OCI-LY1 (cell line): ENCODE data around the gene CHRM5.
"Not testable (repeated sequence)": the region's sequence is repeated elsewhere in the genome, so short reads cannot be mapped to it uniquely, and the experiment has no call there.

Source experiments
- H2AFZ ChIP-seq: fragments of 200-600 bp; sonication (generic), shearing (Covaris generic); 2 replicates; pipeline ENCODE4 v1.6.0; 2014; ENCODE audit warnings: antibody characterized with exemption, mild to moderate bottlenecking, low read length
- H3F3A ChIP-seq: fragments of 200-600 bp; sonication (generic), shearing (Covaris generic); 2 replicates; pipeline ENCODE4 v1.6.0; 2014; ENCODE audit warnings: mild to moderate bottlenecking, antibody characterized with exemption, low read length, moderate library complexity; ENCODE audit not compliant: insufficient read depth
- H3K27ac ChIP-seq: fragments of 200-600 bp; sonication (generic); 2 replicates; pipeline ENCODE4 v1.5.1; 2014; ENCODE audit warnings: low read length, mixed run types, mild to moderate bottlenecking, low read depth; ENCODE audit not compliant: poor library complexity, severe bottlenecking
- H3K27me3 ChIP-seq: fragments of 200-600 bp; sonication (generic); 2 replicates; pipeline ENCODE4 v1.6.0; 2014; ENCODE audit warnings: antibody characterized with exemption, mild to moderate bottlenecking, low read length, moderate library complexity; ENCODE audit not compliant: insufficient read depth
- H3K36me3 ChIP-seq: fragments of 200-600 bp; sonication (generic); 2 replicates; pipeline ENCODE4 v1.6.1; 2014; ENCODE audit warnings: mild to moderate bottlenecking, antibody characterized with exemption, low read length, moderate library complexity, mixed read lengths; ENCODE audit not compliant: insufficient read depth
- H3K4me1 ChIP-seq: fragments of 200-600 bp; sonication (generic); 2 replicates; pipeline ENCODE4 v1.5.1; 2014; ENCODE audit warnings: mild to moderate bottlenecking, low read length, moderate library complexity; ENCODE audit not compliant: insufficient read depth, severe bottlenecking
- H3K4me2 ChIP-seq: fragments of 200-600 bp; sonication (generic), shearing (Covaris generic); 2 replicates; pipeline ENCODE4 v1.6.1; 2014; ENCODE audit warnings: low read length
- H3K4me3 ChIP-seq: fragments of 200-600 bp; sonication (generic); 2 replicates; pipeline ENCODE4 v1.5.1; 2014; ENCODE audit warnings: low read length, low read depth, mild to moderate bottlenecking, mixed read lengths; ENCODE audit not compliant: poor library complexity, severe bottlenecking
- H3K79me2 ChIP-seq: fragments of 200-600 bp; shearing (Covaris generic); 2 replicates; pipeline ENCODE4 v1.6.1; 2016; ENCODE audit warnings: mixed run types, low read length, mixed read lengths; ENCODE audit not compliant: insufficient read depth
- H3K9ac ChIP-seq: fragments of 200-600 bp; sonication (generic), shearing (Covaris generic); 2 replicates; pipeline ENCODE4 v1.6.1; 2014; ENCODE audit warnings: mild to moderate bottlenecking, low read length, mixed read lengths
- H3K9me2 ChIP-seq: fragments of 200-600 bp; sonication (generic), shearing (Covaris generic); 2 replicates; pipeline ENCODE4 v1.6.1; 2014; ENCODE audit warnings: low read depth, mild to moderate bottlenecking, low read length, mixed read lengths
- H3K9me3 ChIP-seq: fragments of 200-600 bp; shearing (Covaris generic); 2 replicates; pipeline ENCODE4 v1.6.1; 2014; ENCODE audit warnings: low read length, mixed read lengths
- H4K20me1 ChIP-seq: fragments of 200-600 bp; sonication (generic), shearing (Covaris generic); 2 replicates; pipeline ENCODE4 v1.6.0; 2016; ENCODE audit warnings: mild to moderate bottlenecking, low read length; ENCODE audit not compliant: insufficient read depth
- CTCF ChIP-seq: fragments of 200-600 bp; sonication (generic), shearing (Covaris generic); IDR thresholded peaks from 2 replicates; pipeline ENCODE4 v1.5.1; 2017; ENCODE audit warnings: mild to moderate bottlenecking, antibody characterized with exemption, low read length, moderate library complexity, mixed read lengths
- EZH2 ChIP-seq: fragments of 200-600 bp; sonication (generic), shearing (Covaris generic); IDR thresholded peaks from 2 replicates; pipeline ENCODE4 v1.8.0; 2017; ENCODE audit warnings: borderline replicate concordance, mixed run types, mild to moderate bottlenecking, antibody characterized with exemption, low read length, moderate library complexity, mixed read lengths

The CHRM5 gene

DNA sequence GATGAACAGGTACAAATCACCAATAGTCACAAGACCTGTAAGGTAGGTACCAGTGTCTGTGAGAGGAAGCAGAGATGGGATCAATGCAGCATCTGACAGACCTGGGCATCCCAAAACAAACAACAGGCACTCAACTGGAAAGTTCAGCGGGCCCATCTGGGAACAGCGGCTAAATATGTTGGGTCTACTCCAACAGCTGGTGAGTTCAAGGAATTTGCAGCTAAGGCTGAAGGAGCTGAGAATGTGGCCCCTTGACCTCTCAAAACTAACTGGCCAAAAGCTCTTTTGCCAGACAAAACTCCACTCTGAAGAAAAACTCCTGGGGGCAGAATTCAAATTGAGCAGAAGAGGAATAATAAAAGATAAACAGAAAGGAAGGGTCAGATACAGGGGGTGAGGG is 46.3 kb downstream of the CHRM5 start:
- Histone ChIP-seq H3K27me3 (no peaks in the 10 kb centered on the region), H4K20me1 (no peaks in the 10 kb centered on the region), H3K9ac (no peak overlapping the region), H3K4me1 (no peaks in the 10 kb centered on the region), H3K9me2 (no peaks in the 10 kb centered on the region), H3K4me3 (no peak overlapping the region), H3K79me2 (no peaks in the 10 kb centered on the region), H3K36me3 (no peaks in the 10 kb centered on the region), H2AFZ (no peak overlapping the region), H3K9me3 (no peaks in the 10 kb centered on the region), H3K4me2 (no peak overlapping the region), H3F3A (no peaks in the 10 kb centered on the region), H3K27ac (no peak overlapping the region)
- TF ChIP-seq EZH2 (no peak), CTCF (no peak)

- no peaks in the 10 kb centered on the region for H3K4me1 ChIP-seq
- no peaks in the 10 kb centered on the region for H3K36me3 ChIP-seq
- H2AFZ ChIP-seq, result no peak overlapping the region
- no peaks in the 10 kb centered on the region for H3K27me3 ChIP-seq
- no peaks in the 10 kb centered on the region for H3K9me3 ChIP-seq
- no peaks in the 10 kb centered on the region for H3K79me2 ChIP-seq
- no peaks in the 10 kb centered on the region for H3F3A ChIP-seq
- no peak overlapping the region for H3K9ac ChIP-seq
- H3K27ac ChIP-seq, result no peak overlapping the region
- H3K9me2 ChIP-seq, result no peaks in the 10 kb centered on the region
- no peak overlapping the region for H3K4me2 ChIP-seq
- no peak for TF ChIP-seq EZH2
- H3K4me3 ChIP-seq, result no peak overlapping the region
- no peaks in the 10 kb centered on the region for H4K20me1 ChIP-seq
Observed at GRCh38 chr15:34018021-34018645, 49.8 kb downstream of the CHRM5 start.

- not testable (repeated sequence) for H3K27ac ChIP-seq, H3K4me1 ChIP-seq, H3K9me2 ChIP-seq, H3F3A ChIP-seq, H3K4me3 ChIP-seq, H4K20me1 ChIP-seq, H3K9ac ChIP-seq, H3K79me2 ChIP-seq, H3K9me3 ChIP-seq, H3K36me3 ChIP-seq, H3K4me2 ChIP-seq, H2AFZ ChIP-seq, H3K27me3 ChIP-seq
Observed at GRCh38 chr15:34018738-34019137, 50.4 kb downstream of the CHRM5 start.

GRCh38 chr15:34019369-34019990 is 51.2 kb downstream of the CHRM5 start:
- TF ChIP-seq EZH2, result no peak
- TF ChIP-seq CTCF, result no peak
- Histone ChIP-seq H3K27me3 (no peaks in the 10 kb centered on the region), H3K9me3 (no peaks in the 10 kb centered on the region), H4K20me1 (no peaks in the 10 kb centered on the region), H3K4me1 (no peaks in the 10 kb centered on the region), H3K9ac (no peak overlapping the region), H3K4me2 (no peak overlapping the region), H3F3A (no peaks in the 10 kb centered on the region), H3K36me3 (no peaks in the 10 kb centered on the region), H3K79me2 (no peaks in the 10 kb centered on the region), H3K27ac (no peak overlapping the region), H3K4me3 (no peak overlapping the region), H2AFZ (no peak overlapping the region), H3K9me2 (no peaks in the 10 kb centered on the region)
